A673 (cell line): ENCODE measurements around the gene DMRTA1.

Source experiments
- CTCF ChIP-seq: fragments of 300-800, 200-600 bp; sonication (generic); conservative IDR thresholded peaks from 2 replicates; pipeline ENCODE4 v1.5.1; 2017; ENCODE audit warnings: low read depth, mild to moderate bottlenecking, antibody characterized with exemption, low read length, moderate library complexity, mixed read lengths
- EZH2 ChIP-seq: fragments of 200-600 bp; sonication (generic); IDR thresholded peaks from 2 replicates; pipeline ENCODE4 v1.6.1; 2017; ENCODE audit warnings: borderline replicate concordance, low read depth, mild to moderate bottlenecking, mixed read lengths, antibody characterized with exemption, low read length; ENCODE audit not compliant: poor library complexity, severe bottlenecking

DNA sequence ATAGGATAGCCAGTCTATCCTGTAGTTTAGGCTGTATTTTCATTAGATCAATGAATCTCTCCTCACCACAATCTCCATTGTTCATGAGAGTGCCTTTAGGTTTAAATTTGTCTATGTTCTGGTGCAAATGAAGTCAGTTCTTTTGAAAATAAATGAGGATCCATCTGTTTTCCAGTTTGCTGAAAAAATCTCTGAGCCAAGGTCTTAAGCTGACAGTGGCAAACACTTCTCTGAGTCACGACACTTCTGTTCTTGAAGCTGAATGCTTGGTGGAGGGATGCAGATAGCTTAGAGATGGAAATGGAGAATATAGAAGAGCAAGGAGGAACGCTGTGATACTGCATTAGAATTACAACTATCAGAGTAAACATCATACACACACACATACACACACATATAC, 34.9 kb downstream of the DMRTA1 start:
- TF ChIP-seq CTCF (no peak), EZH2 (no peak)
